ENCODE data around the gene DNMT3B. TPM values are rescaled to one million over a fixed set of nuclear protein-coding genes. Genes with fewer than 3 reads are reported as not detected.

The DNMT3B gene
- total RNA-seq, 4 donors from 2014 or later: 0.26 to 5.0 (median 1.2) TPM

DNA sequence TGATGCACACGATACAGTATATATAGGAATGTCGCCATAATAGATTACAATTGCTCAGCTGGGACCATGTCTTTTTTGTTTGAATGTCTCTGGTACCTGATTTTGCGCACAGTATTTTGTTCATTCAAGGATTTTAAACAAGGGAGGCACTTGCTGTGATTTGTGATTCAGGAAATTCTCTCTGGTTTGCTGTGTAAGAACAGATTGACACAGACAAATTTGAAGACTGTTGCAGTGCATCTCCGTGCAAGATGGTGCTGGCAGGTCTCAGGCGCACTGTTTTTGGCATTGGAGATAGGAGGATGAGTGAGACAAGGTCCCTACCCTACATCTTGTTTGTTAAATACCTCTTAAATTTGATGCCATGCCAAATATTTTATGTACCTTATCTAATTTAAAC lies 60.0 kb downstream of the DNMT3B start:
- H3K9me3 ChIP-seq: no peaks in the 10 kb centered on the region
- no peaks in the 10 kb centered on the region for H3K27me3 ChIP-seq
- no peaks in the 10 kb centered on the region for H3K36me3 ChIP-seq
- TF ChIP-seq POLR2A (IDR thresholded peaks at IDR 0.05): no peak
- TF ChIP-seq, protein P1, sequence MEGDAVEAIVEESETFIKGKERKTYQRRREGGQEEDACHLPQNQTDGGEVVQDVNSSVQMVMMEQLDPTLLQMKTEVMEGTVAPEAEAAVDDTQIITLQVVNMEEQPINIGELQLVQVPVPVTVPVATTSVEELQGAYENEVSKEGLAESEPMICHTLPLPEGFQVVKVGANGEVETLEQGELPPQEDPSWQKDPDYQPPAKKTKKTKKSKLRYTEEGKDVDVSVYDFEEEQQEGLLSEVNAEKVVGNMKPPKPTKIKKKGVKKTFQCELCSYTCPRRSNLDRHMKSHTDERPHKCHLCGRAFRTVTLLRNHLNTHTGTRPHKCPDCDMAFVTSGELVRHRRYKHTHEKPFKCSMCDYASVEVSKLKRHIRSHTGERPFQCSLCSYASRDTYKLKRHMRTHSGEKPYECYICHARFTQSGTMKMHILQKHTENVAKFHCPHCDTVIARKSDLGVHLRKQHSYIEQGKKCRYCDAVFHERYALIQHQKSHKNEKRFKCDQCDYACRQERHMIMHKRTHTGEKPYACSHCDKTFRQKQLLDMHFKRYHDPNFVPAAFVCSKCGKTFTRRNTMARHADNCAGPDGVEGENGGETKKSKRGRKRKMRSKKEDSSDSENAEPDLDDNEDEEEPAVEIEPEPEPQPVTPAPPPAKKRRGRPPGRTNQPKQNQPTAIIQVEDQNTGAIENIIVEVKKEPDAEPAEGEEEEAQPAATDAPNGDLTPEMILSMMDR (IDR thresholded peaks at IDR 0.05): no peak
- H3K4me1 ChIP-seq: peaks cover 0 to 14% of the 10 kb centered on the region in 2 donors
- DNase-seq: no peak
- intact Hi-C loops (cut with DNase I; ENCODE audit: low total_unique reads): no loop called here
- peak overlapping the region in 1 of 2 donors; percentile 51 for H3K27ac ChIP-seq
- H3K4me3 ChIP-seq: no peak overlapping the region

DNA sequence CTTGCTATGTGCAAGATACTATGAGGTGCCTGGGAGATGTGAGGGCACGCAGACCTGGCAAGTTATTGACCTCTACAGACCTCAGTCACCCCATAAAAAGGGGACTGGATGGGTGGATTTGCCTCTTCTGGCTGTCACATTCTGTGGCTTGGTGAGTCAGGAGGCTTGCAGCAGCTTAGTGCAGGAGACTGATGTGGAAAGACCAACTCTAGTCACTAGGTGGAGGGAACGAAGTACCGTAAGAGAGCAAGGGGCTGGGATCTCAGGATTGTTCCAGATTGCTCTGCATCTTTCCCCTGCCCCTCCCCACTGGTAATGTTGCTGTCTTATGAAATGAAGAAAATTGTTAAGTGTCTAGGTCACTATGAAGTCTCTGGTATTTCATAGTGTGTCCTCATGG lies 60.9 kb downstream of the DNMT3B start:
- H3K4me3 ChIP-seq: no peak overlapping the region
- H3K27ac ChIP-seq: peak overlapping the region in 1 of 2 donors; percentile 51
- DNase-seq: no peak
- TF ChIP-seq POLR2A (IDR thresholded peaks at IDR 0.05): no peak
- TF ChIP-seq, protein P1 (IDR thresholded peaks at IDR 0.05): no peak
- H3K27me3 ChIP-seq: no peaks in the 10 kb centered on the region
- peaks cover 0 to 14% of the 10 kb centered on the region in 2 donors for H3K4me1 ChIP-seq
- H3K36me3 ChIP-seq: no peaks in the 10 kb centered on the region
- intact Hi-C loops (cut with DNase I; ENCODE audit: low total_unique reads): no loop called here
- H3K9me3 ChIP-seq: no peaks in the 10 kb centered on the region

DNA sequence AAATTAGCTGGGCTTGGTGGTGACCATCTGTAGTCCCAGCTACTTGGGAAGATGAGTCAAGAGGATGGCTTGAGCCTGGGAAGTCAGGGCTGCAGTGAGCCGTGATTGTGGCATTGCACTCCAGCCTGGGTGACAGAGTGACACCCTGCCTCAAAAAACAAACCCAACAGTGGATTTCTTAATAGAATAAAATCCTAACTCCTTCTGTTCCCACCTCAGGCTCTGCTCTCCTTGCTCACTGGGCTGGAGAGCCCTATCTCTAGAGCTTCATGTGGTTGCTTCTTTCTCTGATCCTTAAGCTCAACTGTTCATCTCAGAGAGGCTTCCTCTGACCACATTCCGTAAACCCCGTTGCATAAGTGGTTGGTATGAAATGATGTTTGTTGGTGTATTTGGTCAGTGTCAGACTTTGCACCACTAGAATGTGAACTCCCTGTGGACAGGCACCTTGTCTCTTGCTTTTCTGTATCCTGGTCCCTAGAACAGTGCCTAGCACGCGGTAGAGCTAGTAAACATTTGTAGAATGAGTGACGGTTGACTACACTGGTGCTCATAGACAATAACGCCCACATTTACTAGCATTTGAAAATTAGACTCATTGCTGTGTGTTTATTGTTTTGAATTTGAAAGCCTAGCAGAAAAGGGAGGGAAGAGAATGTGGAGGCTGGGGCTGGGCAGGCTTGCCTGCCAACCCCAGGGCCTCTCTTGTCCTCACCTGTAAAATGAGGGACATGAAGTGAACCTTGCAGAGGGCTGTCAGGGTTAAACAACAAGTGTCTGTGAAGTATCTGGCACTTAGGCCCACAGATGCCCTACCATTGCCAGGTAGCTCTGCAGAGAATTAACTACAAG lies 61.8 kb downstream of the DNMT3B start:
- Histone ChIP-seq H3K4me3 (no peak overlapping the region), H3K36me3 (no peaks in the 10 kb centered on the region), H3K9me3 (no peaks in the 10 kb centered on the region), H3K4me1 (peaks cover 0 to 14% of the 10 kb centered on the region in 2 donors), H3K27ac (no peak overlapping the region), H3K27me3 (no peaks in the 10 kb centered on the region)
- no peak for DNase-seq
- TF ChIP-seq, protein P1 (IDR thresholded peaks at IDR 0.05): no peak
- no peak for TF ChIP-seq POLR2A (IDR thresholded peaks at IDR 0.05)
- intact Hi-C loops (cut with DNase I; ENCODE audit: low total_unique reads): no loop called here

DNA sequence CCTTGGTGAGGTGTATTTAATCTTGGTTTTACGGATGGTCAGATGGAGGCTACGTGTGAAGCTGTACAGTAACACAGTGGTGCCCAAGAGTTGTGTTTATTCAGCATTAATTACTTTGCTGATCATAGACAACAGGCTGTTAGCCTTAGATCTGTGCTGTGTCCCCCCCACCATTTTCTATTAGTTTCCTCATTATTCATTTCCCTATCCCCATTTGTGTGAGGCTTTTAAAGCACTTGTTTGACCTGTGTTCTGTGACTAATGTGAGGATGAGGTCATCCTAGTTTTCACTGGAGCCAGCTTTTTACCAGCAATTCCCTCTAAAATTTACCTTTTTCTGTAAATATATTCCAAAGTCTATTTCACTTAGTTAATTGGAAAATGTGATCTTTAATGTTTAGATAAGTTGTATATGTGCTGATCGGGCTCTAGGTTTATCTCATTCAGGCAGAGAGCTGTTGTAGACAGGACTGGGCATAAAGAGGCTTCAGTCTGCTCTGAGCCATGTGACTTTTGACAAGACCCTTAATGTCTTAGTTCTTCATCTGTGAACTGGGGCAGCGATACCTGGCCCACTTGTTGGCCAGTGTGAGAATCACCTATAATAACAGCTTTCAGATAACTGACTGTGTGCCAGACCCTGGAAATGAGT lies 66.0 kb downstream of the DNMT3B start:
- TF ChIP-seq, protein P1 (IDR thresholded peaks at IDR 0.05): no peak
- no peak for TF ChIP-seq POLR2A (IDR thresholded peaks at IDR 0.05)
- H3K9me3 ChIP-seq: no peaks in the 10 kb centered on the region
- H3K27me3 ChIP-seq: no peaks in the 10 kb centered on the region
- H3K36me3 ChIP-seq: no peaks in the 10 kb centered on the region
- no peaks in the 10 kb centered on the region for H3K4me1 ChIP-seq
- no peak overlapping the region for H3K4me3 ChIP-seq
- DNase-seq: no peak
- no peak overlapping the region for H3K27ac ChIP-seq
- intact Hi-C loops (cut with DNase I; ENCODE audit: low total_unique reads): no loop called here

Measured in uterus (tissue), 4 donors.